Measurements from ENCODE around the gene PYGB.

Gene PYGB

DNA sequence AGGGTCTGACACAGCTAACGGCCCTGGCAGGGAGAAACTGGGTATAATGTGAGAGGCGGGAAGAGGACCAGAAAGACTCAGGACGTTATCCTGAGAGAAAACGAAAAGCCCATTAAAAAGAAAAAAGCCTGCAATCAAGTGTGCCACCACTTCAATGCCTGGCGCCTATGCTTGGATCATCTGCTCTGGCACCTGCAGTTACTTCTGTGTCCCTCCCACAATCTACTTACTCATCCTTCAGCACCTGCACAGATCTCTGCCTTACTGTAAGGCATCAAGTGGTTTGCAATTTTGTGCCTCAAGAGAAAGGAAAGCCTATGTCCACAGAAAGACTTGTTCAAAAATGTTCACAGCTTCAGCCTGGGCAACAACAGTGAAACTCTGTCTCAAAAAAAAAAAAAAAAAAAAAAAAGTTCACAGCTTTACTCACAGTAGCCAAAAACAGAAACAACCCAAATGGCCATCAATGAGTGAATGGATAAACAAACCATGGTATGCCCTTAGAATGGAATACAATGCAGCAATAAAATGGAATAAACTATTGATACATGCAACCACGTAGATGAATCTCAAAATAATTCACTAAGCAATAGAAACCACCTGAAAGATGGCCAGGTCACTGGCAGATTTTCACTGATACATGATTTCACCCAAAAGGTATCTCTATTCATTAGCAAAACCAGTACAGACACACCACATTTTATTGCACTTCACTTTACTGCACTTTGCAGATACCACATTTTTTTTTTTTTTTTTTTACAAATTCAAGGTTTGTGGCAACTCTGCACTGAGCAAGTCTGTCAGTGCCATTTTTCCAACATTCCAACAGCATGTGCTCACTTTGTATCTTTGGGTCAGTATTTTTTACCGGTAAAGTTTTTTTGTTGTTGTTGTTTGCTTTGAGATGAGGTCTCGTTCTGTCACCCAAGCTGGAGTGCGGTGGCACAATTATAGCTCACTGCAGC lies 94.1 kb downstream of the PYGB start:
- peak; percentile 29 for DNase-seq

DNA sequence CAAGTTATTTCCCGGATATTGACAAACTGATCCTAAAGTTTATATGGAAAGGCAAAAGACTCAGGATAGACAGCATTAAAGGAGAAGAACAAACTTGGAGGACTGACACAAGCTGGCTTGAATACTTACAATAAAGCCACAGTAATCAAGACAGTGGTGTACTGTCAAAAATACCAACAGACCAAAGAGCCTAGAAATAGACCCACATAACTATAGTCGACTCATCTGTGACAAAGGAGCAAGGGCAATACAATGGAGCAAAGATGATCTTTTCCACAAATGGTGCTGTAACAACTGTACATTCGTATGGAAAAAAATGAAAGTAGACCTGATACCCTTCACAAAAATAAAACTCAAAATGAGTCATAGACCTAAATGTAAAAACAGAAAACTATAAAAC lies 96.7 kb downstream of the PYGB start:
- no peak for DNase-seq

DNA sequence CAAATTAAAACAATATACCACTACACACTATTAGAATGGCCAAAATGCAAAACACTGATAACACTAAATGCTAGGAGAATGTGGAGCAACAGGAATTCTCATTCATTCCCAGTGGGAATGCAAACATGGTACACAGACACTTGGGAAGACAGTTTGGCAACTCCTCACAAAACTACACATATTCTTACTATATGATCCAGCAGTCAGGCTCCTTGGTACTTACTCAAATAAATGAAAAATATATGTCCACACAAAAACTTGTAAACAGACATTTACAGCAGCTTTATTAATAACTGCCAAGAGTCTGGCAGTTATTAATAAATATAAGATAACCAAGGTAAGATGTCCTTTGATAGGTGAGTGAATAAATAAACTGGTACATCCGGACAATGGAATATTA lies 97.8 kb downstream of the PYGB start:
- DNase-seq, result no peak

DNA sequence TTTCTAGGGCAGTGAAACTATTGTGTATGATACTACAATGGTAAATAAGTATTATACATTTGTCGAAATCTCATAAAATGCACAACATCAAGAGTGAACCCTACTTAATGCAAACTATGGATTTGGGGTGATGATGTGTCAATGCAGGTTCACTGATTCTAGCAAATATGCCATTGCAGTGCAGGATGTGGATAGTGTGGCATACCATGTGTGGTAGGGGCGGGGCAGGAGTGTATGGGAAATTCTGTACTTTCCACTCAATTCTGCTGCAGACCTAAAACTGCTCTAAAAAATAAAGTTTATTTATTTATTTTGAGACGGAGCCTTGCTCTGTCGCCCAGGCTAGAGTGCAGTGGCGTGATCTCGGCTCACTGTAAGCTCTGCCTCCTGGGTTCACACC lies 98.5 kb downstream of the PYGB start:
- DNase-seq, result no peak
